Activated CD4-positive, alpha-beta T cell treated with anti-CD3 and anti-CD28 coated beads for 36 hours (primary cell): ENCODE data around the gene CCR7. TPM values are rescaled to one million over a fixed set of nuclear protein-coding genes. Genes with fewer than 3 reads are reported as not detected.
A peak's percentile ranks its signal among the peaks of the same experiment; 100 is the strongest.

ENCODE experiments used
- ATAC-seq: fragments of 200-7000 bp; cut with Tn5 transposase; one replicate; pipeline ENCODE4 v1.10.0; 2021; ENCODE audit warnings: mild to moderate bottlenecking, moderate library complexity
- CTCF ChIA-PET: fragments of 350-600 bp; sonication (Branson Sonifier 250); formaldehyde crosslinking; loops from one replicate; lab custom pipeline; 2021; ENCODE audit warnings: antibody characterized with exemption; lab: Charles Lee
- POLR2A ChIA-PET: fragments of 350-600 bp; sonication (Branson Sonifier 250); formaldehyde crosslinking; loops from one replicate; lab custom pipeline; 2021; ENCODE audit warnings: antibody characterized with exemption, inconsistent platforms; lab: Charles Lee
- DNase-seq: peaks from one replicate; pipeline ENCODE4 v3.0.0-alpha.2; 2020
- H3K27ac Mint-ChIP-seq: one replicate; pipeline ENCODE4 v1.8.0; 2021; ENCODE audit warnings: mixed read lengths
- H3K27me3 Mint-ChIP-seq: one replicate; pipeline ENCODE4 v1.8.0; 2021; ENCODE audit warnings: mixed read lengths
- H3K36me3 Mint-ChIP-seq: one replicate; pipeline ENCODE4 v1.8.0; 2021; ENCODE audit warnings: low read depth, mixed read lengths
- H3K4me1 Mint-ChIP-seq: one replicate; pipeline ENCODE4 v1.8.0; 2021; ENCODE audit warnings: mixed read lengths
- H3K4me3 Mint-ChIP-seq: one replicate; pipeline ENCODE4 v1.8.0; 2021; ENCODE audit warnings: mild to moderate bottlenecking, moderate library complexity, mixed read lengths
- H3K9me3 Mint-ChIP-seq: one replicate; pipeline ENCODE4 v1.8.0; 2021; ENCODE audit warnings: low read depth, mixed read lengths
- intact Hi-C, 2 experiments: fragments of 100-400 bp; cut with DNase I in 1 of 2; cut with micrococcal nuclease in 1 of 2; formaldehyde crosslinking; loops; one replicate each; pipeline versions ENCODE4 v1.14.2 to v1.15.1; 2022 to 2024; cut with DNase I, micrococcal nuclease
- total RNA-seq, 2 experiments: library from RNA; stranded (reverse); gene quantifications; one replicate each; pipeline ENCODE4 v1.2.3, GENCODE V29; 2021

Gene CCR7
- total RNA-seq, 2 experiments from 2014 or later = 325 to 389 TPM

DNA sequence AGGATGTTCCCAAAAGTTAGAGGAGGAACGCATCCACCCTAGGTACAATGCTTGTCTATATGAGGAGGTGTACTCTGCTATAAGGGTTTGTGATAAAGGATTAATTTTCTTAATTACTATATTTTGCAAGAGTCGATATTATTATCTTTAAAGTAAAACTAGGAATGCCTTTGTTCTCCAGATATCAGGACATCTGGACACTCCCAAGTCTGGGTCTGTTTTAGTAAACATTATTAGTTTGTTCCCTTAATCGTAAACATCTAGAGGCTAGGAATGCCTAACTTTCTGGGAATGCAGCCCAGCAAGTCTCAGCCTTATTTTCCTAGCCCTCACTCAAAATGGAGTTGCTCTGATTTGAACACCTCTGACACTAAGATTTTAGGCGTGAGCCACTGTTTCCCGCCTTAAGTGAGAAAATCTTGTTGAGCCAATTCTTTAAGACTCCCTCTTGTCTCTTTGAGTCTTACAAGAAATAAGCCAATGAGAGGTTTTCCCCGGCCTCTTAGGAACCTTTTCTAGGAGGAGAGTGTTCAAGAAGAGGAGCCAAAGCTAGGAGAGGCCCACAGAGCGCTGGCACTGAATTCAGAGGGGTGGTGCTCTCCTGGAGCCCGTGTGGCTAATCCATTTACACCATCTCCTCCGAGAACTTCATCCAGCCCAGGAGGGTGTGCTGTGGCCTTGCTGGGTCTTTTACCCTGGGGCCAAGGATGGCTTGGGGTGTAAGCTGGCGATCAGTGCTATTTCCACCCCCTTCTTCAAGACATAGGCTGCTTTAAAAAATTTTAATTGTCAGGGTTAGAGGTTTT, 41.5 kb upstream of the CCR7 start:
- peak overlapping the region; percentile 10 for H3K27ac Mint-ChIP-seq
- H3K36me3 Mint-ChIP-seq = no peaks in the 10 kb centered on the region
- no peaks in the 10 kb centered on the region for H3K27me3 Mint-ChIP-seq
- intact Hi-C loops = loop anchor here in 1 of 2 experiments (5.0 to 10.0 kb wide), 2 partner anchors 189 to 832 kb away; partner anchors contain the start of gene TOP2A
- no peaks in the 10 kb centered on the region for H3K9me3 Mint-ChIP-seq
- peaks cover 99% of the 10 kb centered on the region for H3K4me1 Mint-ChIP-seq
- CTCF ChIA-PET = interaction anchor here (5.3 to 14.5 kb wide), 2 partner anchors 44 to 45 kb away, joined by 71 to 149 read pairs; partner anchors contain the start of gene CCR7
- DNase-seq (no peak), ATAC-seq (no peak)
- no peak overlapping the region for H3K4me3 Mint-ChIP-seq
- POLR2A ChIA-PET = interaction anchor here (1.1 to 3.0 kb wide), 2 partner anchors 8 to 44 kb away, joined by 3 to 31 read pairs; no protein-coding TSS in a partner anchor

DNA sequence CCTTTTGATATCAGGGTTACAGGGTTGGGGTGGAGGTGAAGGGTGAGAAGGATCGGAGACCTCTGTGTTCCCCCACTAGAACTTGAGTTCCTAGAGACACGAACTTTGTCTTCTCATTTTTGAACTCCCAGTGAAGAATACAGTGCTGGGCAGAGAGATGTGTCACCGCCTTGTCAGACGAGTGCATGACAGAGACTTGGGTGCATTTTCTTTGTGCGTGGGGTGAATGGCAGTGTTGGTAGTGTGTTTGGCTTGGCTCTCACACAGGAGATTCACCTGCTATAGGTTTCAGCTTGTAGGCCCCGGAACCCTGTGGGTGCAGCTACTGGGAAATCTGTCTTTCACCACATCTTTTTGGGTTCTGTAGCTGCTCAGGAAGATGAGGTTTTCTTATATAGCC, 40.0 kb upstream of the CCR7 start:
- no peaks in the 10 kb centered on the region for H3K27me3 Mint-ChIP-seq
- H3K4me1 Mint-ChIP-seq = peaks cover 99% of the 10 kb centered on the region
- ChIA-PET CTCF (interaction anchor here (0.9 to 5.3 kb wide), 11 partner anchors 9 to 187 kb away, joined by 3 to 71 read pairs (median 4); partner anchors contain the start of genes CCR7 and TOP2A), POLR2A (interaction anchor here (0.7 to 4.8 kb wide), 8 partner anchors 9 to 63 kb away, joined by 3 to 195 read pairs (median 4); partner anchors contain the start of genes CCR7 and SMARCE1)
- DNase-seq (peak; percentile 85), ATAC-seq (peak; percentile 71)
- H3K4me3 Mint-ChIP-seq = peak overlapping the region; percentile 60
- no peaks in the 10 kb centered on the region for H3K9me3 Mint-ChIP-seq
- H3K27ac Mint-ChIP-seq = peak overlapping the region; percentile 97
- intact Hi-C loops = loop anchor here in 1 of 2 experiments (2.0 to 10.0 kb wide), 4 partner anchors 65 to 831 kb away; partner anchors contain the start of gene TOP2A
- H3K36me3 Mint-ChIP-seq = peaks cover 3% of the 10 kb centered on the region

DNA sequence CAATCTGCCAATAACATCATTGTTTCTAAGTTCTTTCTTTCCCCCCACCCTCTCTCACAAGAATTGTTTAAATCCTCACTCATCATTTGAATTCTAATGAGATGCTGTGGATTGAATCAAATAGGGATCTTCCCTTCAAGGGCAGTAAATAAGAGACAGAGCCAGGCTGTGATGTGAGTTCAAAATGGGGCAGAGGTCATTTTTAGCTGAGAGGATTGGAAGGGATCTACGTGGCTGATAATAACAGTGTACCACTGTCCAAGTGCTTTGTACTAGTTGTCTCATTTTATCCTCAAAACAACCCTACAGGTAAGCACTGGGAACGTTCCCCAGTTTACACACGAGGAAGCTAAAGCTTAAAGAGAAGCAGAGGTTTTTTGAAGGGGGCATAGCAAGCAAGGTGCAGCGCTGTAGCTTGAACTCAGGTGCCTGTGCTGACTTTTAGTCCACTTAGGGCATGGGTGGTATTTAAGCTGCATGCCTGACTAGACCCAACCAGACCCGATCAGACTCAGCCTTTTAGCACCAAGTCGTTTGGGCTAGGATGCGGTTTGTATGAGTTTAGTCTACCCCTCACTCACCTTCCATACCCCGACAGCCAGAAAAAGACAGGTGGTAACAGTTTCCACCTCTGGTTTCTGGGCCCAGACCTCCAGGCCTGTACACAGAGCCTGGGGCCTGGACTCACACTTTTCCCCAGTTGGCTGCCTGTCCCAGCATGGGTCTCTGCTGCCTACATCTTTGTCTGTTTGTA, 39.2 kb upstream of the CCR7 start:
- Mint-ChIP-seq H3K4me3 (peak overlapping the region; percentile 60), H3K4me1 (peaks cover 99% of the 10 kb centered on the region), H3K36me3 (peaks cover 3% of the 10 kb centered on the region), H3K9me3 (no peaks in the 10 kb centered on the region), H3K27ac (peak overlapping the region; percentile 97), H3K27me3 (no peaks in the 10 kb centered on the region)
- intact Hi-C loops = loop anchor here in 1 of 2 experiments (2.0 to 10.0 kb wide), 5 partner anchors 64 to 830 kb away; partner anchors contain the start of gene TOP2A
- ATAC-seq (no peak), DNase-seq (no peak)
- ChIA-PET CTCF (interaction anchor here (0.7 to 5.3 kb wide), 14 partner anchors 10 to 1495 kb away, joined by 3 to 71 read pairs (median 4); partner anchors contain the start of genes CCR7 and TOP2A), POLR2A (interaction anchor here (0.5 to 4.8 kb wide), 7 partner anchors 10 to 114 kb away, joined by 3 to 195 read pairs (median 5); partner anchors contain the start of gene CCR7)

DNA sequence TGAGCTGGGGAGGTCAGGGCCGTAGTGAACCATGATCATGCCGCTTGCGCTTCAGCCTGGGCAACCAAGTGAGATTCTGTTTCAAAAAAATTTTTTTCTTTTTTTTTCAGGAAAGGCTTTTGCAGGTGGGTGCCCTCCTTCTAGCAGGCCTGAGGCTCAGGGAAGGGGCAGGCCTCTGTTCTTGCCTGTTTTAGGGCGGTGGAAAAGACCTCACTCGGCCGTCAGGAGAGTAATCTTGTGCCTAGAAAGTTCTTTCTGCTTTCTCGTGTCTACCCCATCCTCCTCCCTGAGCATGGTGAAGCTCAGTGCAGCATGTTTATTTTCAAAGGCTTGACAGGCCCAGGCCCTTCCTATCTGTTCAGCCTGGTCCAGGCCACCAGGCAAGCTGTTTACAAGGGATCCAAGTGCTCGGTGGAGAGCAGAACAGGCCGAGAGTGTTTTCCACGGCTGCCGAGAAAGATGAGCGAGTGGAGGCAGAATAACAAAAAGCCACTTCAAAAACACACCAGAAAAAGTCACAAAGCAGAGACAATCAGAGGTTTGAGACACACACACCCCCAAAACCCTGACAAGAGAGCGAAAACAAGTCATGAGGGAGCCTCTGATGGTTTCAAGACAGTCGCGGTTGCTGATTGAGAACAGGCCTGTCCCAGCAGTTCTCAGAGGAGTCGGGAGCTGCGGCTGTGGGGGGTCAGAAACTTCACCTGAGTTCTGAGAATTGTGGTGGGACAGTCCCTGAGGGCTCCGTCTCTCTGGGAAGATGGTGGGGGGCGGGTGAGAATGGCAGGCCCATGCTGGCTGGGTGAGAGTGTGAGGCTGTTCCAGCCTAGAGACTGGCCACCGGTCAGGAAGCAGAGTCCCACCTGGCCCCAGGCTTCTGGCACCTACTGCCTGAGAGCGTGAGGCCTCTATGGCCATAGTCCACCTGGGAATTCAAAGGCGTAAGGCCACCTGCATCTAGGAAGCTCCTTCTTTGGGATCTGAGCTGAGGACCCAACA, 37.5 kb upstream of the CCR7 start:
- Mint-ChIP-seq H3K9me3 (no peaks in the 10 kb centered on the region), H3K4me1 (peaks cover 98% of the 10 kb centered on the region), H3K36me3 (peaks cover 4% of the 10 kb centered on the region), H3K27ac (peak overlapping the region; percentile 97), H3K4me3 (peak overlapping the region; percentile 64), H3K27me3 (no peaks in the 10 kb centered on the region)
- DNase-seq (peak; percentile 87), ATAC-seq (peak; percentile 48)
- intact Hi-C loops = loop anchor here (1.0 to 10.0 kb wide), 3 partner anchors 8 to 828 kb away; no protein-coding TSS in a partner anchor
- ChIA-PET POLR2A (interaction anchor here (0.6 to 4.8 kb wide), 11 partner anchors 12 to 60 kb away, joined by 3 to 195 read pairs (median 6); partner anchors contain the start of gene CCR7), CTCF (interaction anchor here (0.7 to 5.3 kb wide), 5 partner anchors 12 to 613 kb away, joined by 4 to 71 read pairs (median 10); partner anchors contain the start of gene CCR7)

DNA sequence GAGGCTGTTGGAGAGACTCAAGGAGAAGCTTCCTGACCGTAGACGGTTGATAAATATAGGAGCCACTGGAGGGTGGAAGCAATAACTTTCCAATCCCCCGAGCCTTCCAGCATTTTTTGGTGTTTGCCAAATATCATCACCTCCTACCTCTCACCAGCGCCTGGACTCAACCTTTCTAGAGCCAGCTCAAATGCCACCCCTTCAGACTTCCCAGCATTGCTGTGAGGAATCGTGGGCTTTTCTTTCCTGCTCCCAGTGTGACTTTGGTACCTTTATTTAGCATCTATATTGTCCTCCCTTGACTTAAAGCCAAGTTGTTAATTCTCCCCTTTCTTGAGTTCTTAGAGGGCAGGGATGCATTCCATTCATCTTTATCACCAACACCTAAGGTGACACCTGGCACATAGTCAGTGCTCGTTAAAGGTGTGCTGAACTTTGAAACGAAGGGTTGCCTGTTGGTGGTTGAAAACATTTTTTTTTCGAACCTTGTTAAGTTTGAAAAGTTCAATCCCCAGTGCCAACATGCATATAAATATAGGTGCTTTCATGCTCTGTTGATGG, 35.3 kb upstream of the CCR7 start:
- Mint-ChIP-seq H3K4me1 (peaks cover 99% of the 10 kb centered on the region), H3K9me3 (peaks cover 7% of the 10 kb centered on the region), H3K27ac (peak overlapping the region; percentile 97), H3K4me3 (no peak overlapping the region), H3K27me3 (no peaks in the 10 kb centered on the region), H3K36me3 (peaks cover 18% of the 10 kb centered on the region)
- ChIA-PET CTCF (interaction anchor here (0.8 to 1.5 kb wide), 6 partner anchors 15 to 44 kb away, joined by 3 to 5 read pairs (median 4); no protein-coding TSS in a partner anchor), POLR2A (interaction anchor here (0.7 to 1.5 kb wide), 2 partner anchors 34 to 60 kb away, joined by 4 to 6 read pairs; no protein-coding TSS in a partner anchor)
- intact Hi-C loops = loop anchor here in 1 of 2 experiments (5.0 to 10.0 kb wide), 2 partner anchors 503 to 826 kb away; no protein-coding TSS in a partner anchor
- ATAC-seq (no peak), DNase-seq (no peak)

DNA sequence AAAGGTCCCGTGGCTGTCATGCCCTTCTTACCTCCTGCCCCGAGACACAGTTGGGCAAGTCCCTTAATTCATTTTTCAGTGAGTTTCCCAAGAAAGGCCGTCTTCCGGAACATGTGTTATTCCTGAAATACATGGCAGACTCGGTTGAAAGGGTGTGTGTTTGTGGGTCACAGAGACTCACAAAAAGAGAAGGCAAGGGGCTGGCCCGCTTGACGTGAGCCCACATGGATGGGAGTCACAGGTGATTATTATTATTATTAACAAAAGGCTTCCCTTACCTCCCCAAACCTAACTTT, 34.1 kb upstream of the CCR7 start:
- intact Hi-C loops = loop anchor here (1.0 to 5.0 kb wide), 7 partner anchors 9 to 227 kb away; partner anchors contain the start of gene SMARCE1 (in 1 of the 2)
- CTCF ChIA-PET = interaction anchor here (1.1 to 1.5 kb wide), 2 partner anchors 17 to 39 kb away, joined by 3 to 4 read pairs; no protein-coding TSS in a partner anchor
- H3K4me3 Mint-ChIP-seq = peak overlapping the region; percentile 65

DNA sequence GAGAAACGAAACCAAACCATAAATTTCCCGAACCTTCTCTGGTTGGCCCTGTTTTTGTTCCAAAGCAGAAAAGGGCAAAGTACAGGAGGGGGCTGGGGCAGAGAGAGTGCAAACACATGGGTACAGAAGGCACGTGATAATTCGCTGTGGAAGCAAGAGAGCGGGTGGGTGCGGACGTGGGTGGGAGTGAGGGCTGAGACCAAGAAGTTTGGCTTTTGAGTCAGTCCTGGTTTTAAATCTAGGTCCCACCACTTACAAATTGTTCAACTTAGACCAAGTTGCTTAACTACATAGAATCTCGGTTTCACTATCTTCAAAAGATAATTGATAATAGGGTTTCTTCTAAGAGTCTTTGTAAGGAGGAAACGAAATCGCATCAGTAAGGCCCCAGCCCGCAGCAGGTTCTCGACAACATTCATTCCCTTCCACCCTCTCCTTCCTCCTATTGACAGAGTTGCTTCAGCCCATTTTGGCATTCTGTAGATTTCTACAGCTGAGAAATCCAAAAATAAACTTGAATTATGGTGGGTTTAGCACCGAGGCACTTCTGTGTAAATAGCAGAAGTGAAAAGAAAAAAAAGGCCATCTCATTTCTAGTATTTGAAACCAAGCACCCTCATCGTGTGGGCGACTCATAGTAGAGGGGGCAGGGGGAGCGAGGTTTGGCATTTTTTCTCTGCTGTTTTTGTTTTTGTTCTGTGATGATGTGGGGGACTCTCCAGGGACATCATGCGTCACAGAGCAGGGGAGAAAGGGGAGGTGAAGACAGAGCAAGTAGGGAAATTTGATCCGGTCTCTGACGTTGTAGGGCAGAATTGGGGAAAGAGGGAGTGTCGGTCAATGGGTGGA, 33.6 kb upstream of the CCR7 start:
- ATAC-seq (peak; percentile 57), DNase-seq (peak; percentile 93)
- peaks cover 21% of the 10 kb centered on the region for H3K36me3 Mint-ChIP-seq
- intact Hi-C loops = loop anchor here (1.0 to 5.0 kb wide), 8 partner anchors 9 to 227 kb away; partner anchors contain the start of gene SMARCE1 (in 1 of the 2)
- no peaks in the 10 kb centered on the region for H3K27me3 Mint-ChIP-seq
- peaks cover 97% of the 10 kb centered on the region for H3K4me1 Mint-ChIP-seq
- H3K9me3 Mint-ChIP-seq = peaks cover 7% of the 10 kb centered on the region
- CTCF ChIA-PET = interaction anchor here (1.0 to 1.6 kb wide), 4 partner anchors 17 to 41 kb away, joined by 3 to 8 read pairs (median 7); no protein-coding TSS in a partner anchor
- H3K27ac Mint-ChIP-seq = peak overlapping the region; percentile 97
- POLR2A ChIA-PET = interaction anchor here (0.5 to 2.8 kb wide), 6 partner anchors 8 to 58 kb away, joined by 3 to 63 read pairs (median 4); partner anchors contain the start of gene CCR7
- peak overlapping the region; percentile 65 for H3K4me3 Mint-ChIP-seq

More for the DNA sequence above, 34.1 kb upstream of the CCR7 start:
- peak overlapping the region; percentile 97 for H3K27ac Mint-ChIP-seq
- ATAC-seq (no peak), DNase-seq (no peak)
- H3K9me3 Mint-ChIP-seq = peaks cover 7% of the 10 kb centered on the region
- H3K36me3 Mint-ChIP-seq = peaks cover 21% of the 10 kb centered on the region
- POLR2A ChIA-PET = interaction anchor here (0.5 to 2.8 kb wide), 7 partner anchors 7 to 59 kb away, joined by 3 to 63 read pairs (median 4); partner anchors contain the start of gene CCR7
- peaks cover 97% of the 10 kb centered on the region for H3K4me1 Mint-ChIP-seq
- no peaks in the 10 kb centered on the region for H3K27me3 Mint-ChIP-seq

DNA sequence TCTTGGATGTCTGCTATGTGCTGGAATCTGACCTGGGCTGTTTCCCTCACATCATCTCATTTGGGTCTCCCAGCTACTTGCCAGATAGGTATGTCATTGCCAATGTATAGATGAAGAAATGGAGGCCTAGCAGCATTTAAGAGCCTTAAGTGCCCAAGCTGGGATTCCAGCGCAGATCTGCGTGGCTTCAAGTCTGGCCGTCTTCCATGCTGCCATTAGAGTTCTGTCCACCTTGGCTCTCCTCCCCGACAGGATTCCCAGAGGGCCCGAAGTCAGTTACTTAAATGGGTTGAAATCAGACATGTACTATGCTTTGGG, 33.0 kb upstream of the CCR7 start:
- H3K36me3 Mint-ChIP-seq = peaks cover 21% of the 10 kb centered on the region
- H3K9me3 Mint-ChIP-seq = peaks cover 7% of the 10 kb centered on the region
- intact Hi-C loops = loop anchor here (1.0 to 5.0 kb wide), 4 partner anchors 15 to 226 kb away; no protein-coding TSS in a partner anchor
- DNase-seq = no peak
- ChIA-PET POLR2A (interaction anchor here (0.9 to 2.8 kb wide), 8 partner anchors 9 to 35 kb away, joined by 3 to 63 read pairs (median 4); partner anchors contain the start of gene CCR7), CTCF (interaction anchor here (0.6 to 3.3 kb wide), 7 partner anchors 17 to 274 kb away, joined by 3 to 18 read pairs (median 7); no protein-coding TSS in a partner anchor)
- H3K27ac Mint-ChIP-seq = peak overlapping the region; percentile 97
- H3K4me3 Mint-ChIP-seq = peak overlapping the region; percentile 65
- H3K27me3 Mint-ChIP-seq = no peaks in the 10 kb centered on the region
- no peak for ATAC-seq
- peaks cover 91% of the 10 kb centered on the region for H3K4me1 Mint-ChIP-seq
